NCI-H524 treated with DMSO at 0.1 percent for 48 hours (cell line): ENCODE results near the gene LCORL.
"Not testable (repeated sequence)": the region's sequence is repeated elsewhere in the genome, so short reads cannot be mapped to it uniquely, and the experiment has no call there.

Experiments
- DNase-seq: peaks from one replicate; lab custom pipeline; 2025; lab: John Stamatoyannopoulos, UW

Gene LCORL

GRCh38 chr4:17932041-17932440 lies 89.5 kb downstream of the LCORL start:
- no peak for DNase-seq

- DNase-seq, result no peak
These were observed 91.3 kb downstream of the LCORL start for GRCh38 chr4:17930256-17930655.

GRCh38 chr4:17924189-17924588 lies 97.4 kb downstream of the LCORL start:
- no peak for DNase-seq

GRCh38 chr4:17921451-17921850 lies 100.1 kb downstream of the LCORL start:
- no peak for DNase-seq

GRCh38 chr4:17920681-17921080 lies 100.9 kb downstream of the LCORL start:
- DNase-seq, result no peak

- no peak for DNase-seq
These were observed 106.1 kb downstream of the LCORL start for GRCh38 chr4:17915439-17915838.

GRCh38 chr4:17912011-17912410 lies 109.5 kb downstream of the LCORL start:
- DNase-seq, result no peak

GRCh38 chr4:17911608-17912007 lies 109.9 kb downstream of the LCORL start:
- no peak for DNase-seq

GRCh38 chr4:17898553-17899055 lies 123.0 kb downstream of the LCORL start:
- DNase-seq, result no peak

GRCh38 chr4:17895481-17895880 lies 126.1 kb downstream of the LCORL start:
- no peak for DNase-seq

GRCh38 chr4:17894421-17894820 lies 127.1 kb downstream of the LCORL start:
- no peak for DNase-seq

GRCh38 chr4:17889692-17890091 lies 131.9 kb downstream of the LCORL start:
- no peak for DNase-seq

- DNase-seq, result no peak
These were observed 137.0 kb downstream of the LCORL start for GRCh38 chr4:17884511-17884910.

- no peak for DNase-seq
These were observed 137.5 kb downstream of the LCORL start for GRCh38 chr4:17884063-17884462.

- no peak for DNase-seq
These were observed 143.9 kb downstream of the LCORL start for GRCh38 chr4:17877661-17878060.

- no peak for DNase-seq
These were observed 144.6 kb downstream of the LCORL start for GRCh38 chr4:17876943-17877342.

- DNase-seq, result no peak
These were observed 146.0 kb downstream of the LCORL start for GRCh38 chr4:17875402-17876070.

GRCh38 chr4:17869327-17869726 lies 152.2 kb downstream of the LCORL start:
- DNase-seq, result no peak

GRCh38 chr4:17867276-17867675 lies 154.3 kb downstream of the LCORL start:
- no peak for DNase-seq

GRCh38 chr4:17866810-17867209 lies 154.7 kb downstream of the LCORL start:
- no peak for DNase-seq

GRCh38 chr4:17865866-17866363 lies 155.6 kb downstream of the LCORL start:
- DNase-seq, result no peak

- DNase-seq, result not testable (repeated sequence)
These were observed 159.6 kb downstream of the LCORL start for GRCh38 chr4:17861906-17862305.

- DNase-seq, result no peak
These were observed 161.7 kb downstream of the LCORL start for GRCh38 chr4:17859793-17860406.

GRCh38 chr4:17854036-17854435 lies 167.5 kb downstream of the LCORL start:
- no peak for DNase-seq
